Measurements from ENCODE around the gene PFDN2. TPM values are rescaled to one million over a fixed set of nuclear protein-coding genes. Genes with fewer than 3 reads are reported as not detected.

The PFDN2 gene
- total and polyA plus RNA-seq, 10 of the 15 experiments (the other 5 are each of a cell fraction or from before 2014, with no cell fraction given) = 30.0 to 141 (median 80.5) TPM

GRCh38 chr1:161159087-161159912 lies 41.5 kb upstream of the PFDN2 start, which contains the start of gene USP21:
TSS of gene USP21 (plus strand) at chr1:161159500. CDS start at chr1:161160641, 1,141 bp downstream.
- H2AFZ ChIP-seq (ENCODE audit: control insufficient read depth, low read depth, low read length) = peak within 1 kb of the TSS; percentile 82
- 2% methylated on average over 54 of the region's 60 CpGs for WGBS (ENCODE audit: insufficient coverage, insufficient replicate concordance, low lambda C conversion rate, missing lambda C conversion rate)
- DNase-seq (ENCODE audit: low read depth, low spot score) (peak; percentile 62), FAIRE-seq (peak; percentile 88), ATAC-seq (peak; percentile 99)
- H3K9me3 ChIP-seq (replicated peaks; ENCODE audit: control insufficient read depth, insufficient read depth, low read length) = no peaks in the 10 kb centered on the region
- H3K4me2 ChIP-seq (ENCODE audit: control insufficient read depth, insufficient read depth) = peak within 1 kb of the TSS; percentile 97
- H3K9ac ChIP-seq (ENCODE audit: control insufficient read depth, insufficient read depth, low read length) = peak within 1 kb of the TSS; percentile 89
- no TSS peak for BruUV-seq (replicated peaks)
- ChIA-PET RAD21 (ENCODE audit: unreplicated experiment) (no interaction called here), CTCF (interaction anchor here (0.9 to 1.3 kb wide), 5 partner anchors 9 to 225 kb away, joined by 3 to 7 read pairs (median 4); partner anchors contain the start of gene B4GALT3), SMC1A (ENCODE audit: uncharacterized antibody, unreplicated experiment) (interaction anchor here (0.6 to 1.4 kb wide), 2 partner anchors 30 to 226 kb away, joined by 3 read pairs; no protein-coding TSS in a partner anchor), POLR2A (interaction anchor here (1.0 to 2.2 kb wide), 3 partner anchors 8 to 26 kb away, joined by 4 to 8 read pairs (median 5); no protein-coding TSS in a partner anchor)
- H3K27me3 ChIP-seq (replicated peaks in 1 of 2; ENCODE audit: control insufficient read depth in 2 of 2, insufficient read depth in 2 of 2, low read length in 1 of 2) = no peaks in the 10 kb centered on the region
- intact Hi-C loops (cut with micrococcal nuclease; ENCODE audit: unreplicated experiment) (no loop called here), in situ Hi-C loops (cut with MboI) (no loop called here)
- H3K4me1 ChIP-seq (ENCODE audit: control insufficient read depth, insufficient read depth, low read length) = peaks cover 17% of the 10 kb centered on the region
- H3K27ac ChIP-seq (ENCODE audit: control insufficient read depth, insufficient read depth) = peak within 1 kb of the TSS; percentile 68
- H4K20me1 ChIP-seq (ENCODE audit: control insufficient read depth, insufficient read depth) = no peaks in the 10 kb centered on the region
- H3K4me3 ChIP-seq = peak within 1 kb of the TSS; percentile 83
- peaks cover 0 to 12% of the 10 kb centered on the region in 2 experiments for H3K36me3 ChIP-seq (ENCODE audit: control insufficient read depth in 2 of 2, insufficient read depth in 2 of 2, low read length in 1 of 2)
- peaks cover 17% of the 10 kb centered on the region for H3K79me2 ChIP-seq (ENCODE audit: control insufficient read depth, insufficient read depth, low read length)
- TF ChIP-seq EGR1 (IDR thresholded peaks at IDR 0.05; ENCODE audit: borderline replicate concordance in 1 of 2, low read depth in 2 of 2, low read length in 2 of 2) = peak in 1 of 2 experiments; percentile 78; a peak in 1 of 3 replicates
- no peak for TF ChIP-seq GATAD2B (conservative IDR thresholded peaks at IDR 0.05; ENCODE audit: low read depth)
- peak; percentile 98 for TF ChIP-seq TAF1 (IDR thresholded peaks at IDR 0.05; ENCODE audit: borderline replicate concordance, low read depth, low read length)
- 0 out of 2 replicates have a peak, but pooled peaks have one; percentile 44 for TF ChIP-seq CHD2 (IDR thresholded peaks at IDR 0.05; ENCODE audit: borderline replicate concordance, low read depth, low read length)
- TF ChIP-seq MTA2 (IDR thresholded peaks at IDR 0.05; ENCODE audit: low read depth) = no peak
- peak; percentile 99 for TF ChIP-seq NRF1 (conservative IDR thresholded peaks at IDR 0.05; ENCODE audit: low read depth, low read length)
- peak; percentile 51; the same call in 1 of the 2 replicates for TF ChIP-seq POLR2AphosphoS2 (IDR thresholded peaks at IDR 0.05; ENCODE audit: low read depth, low read length)
- no peak for TF ChIP-seq USF2 (IDR thresholded peaks at IDR 0.05; ENCODE audit: borderline replicate concordance, low read depth, low read length)
- no peak for TF ChIP-seq ZBED1 (IDR thresholded peaks at IDR 0.05; ENCODE audit: borderline replicate concordance)
- peak; percentile 99 for TF ChIP-seq IKZF1 (conservative IDR thresholded peaks at IDR 0.05)
- TF ChIP-seq BMI1 (IDR thresholded peaks at IDR 0.05; ENCODE audit: borderline replicate concordance) = peak; percentile 56; the same call in 1 of the 2 replicates
- peak; percentile 66 for TF ChIP-seq POLR2AphosphoS5 (IDR thresholded peaks at IDR 0.05; ENCODE audit: low read length)
- no peak for TF ChIP-seq NFIC (IDR thresholded peaks at IDR 0.05; ENCODE audit: low read depth, low read length)
- peak; percentile 26; the same call in 1 of the 2 replicates for TF ChIP-seq DPF2 (IDR thresholded peaks at IDR 0.05)
- no peak for TF ChIP-seq EZH2 (IDR thresholded peaks at IDR 0.05; ENCODE audit: borderline replicate concordance, control insufficient read depth, low read depth, low read length)
- no peak; the same call in 1 of the 2 replicates for TF ChIP-seq PML (IDR thresholded peaks at IDR 0.05; ENCODE audit: low read length)
- TF ChIP-seq BHLHE40 (IDR thresholded peaks at IDR 0.05; ENCODE audit: borderline replicate concordance in 1 of 2, low read depth in 2 of 2, low read length in 1 of 2) = 0 out of 4 replicates have a peak, but pooled peaks of 1 of the 2 experiments have one; percentile 8
- peak; percentile 40 for TF ChIP-seq NR2F1 (conservative IDR thresholded peaks at IDR 0.05)
- peak; percentile 66 for TF ChIP-seq CREB1 (IDR thresholded peaks at IDR 0.05; ENCODE audit: low read depth)
- TF ChIP-seq SKIL (IDR thresholded peaks at IDR 0.05; ENCODE audit: low read depth, poor library complexity, severe bottlenecking) = no peak
- TF ChIP-seq SIX5 (IDR thresholded peaks at IDR 0.05; ENCODE audit: low read depth, low read length, severe bottlenecking) = peak; percentile 66
